ENCODE measurements around the gene DACH1.

DNA sequence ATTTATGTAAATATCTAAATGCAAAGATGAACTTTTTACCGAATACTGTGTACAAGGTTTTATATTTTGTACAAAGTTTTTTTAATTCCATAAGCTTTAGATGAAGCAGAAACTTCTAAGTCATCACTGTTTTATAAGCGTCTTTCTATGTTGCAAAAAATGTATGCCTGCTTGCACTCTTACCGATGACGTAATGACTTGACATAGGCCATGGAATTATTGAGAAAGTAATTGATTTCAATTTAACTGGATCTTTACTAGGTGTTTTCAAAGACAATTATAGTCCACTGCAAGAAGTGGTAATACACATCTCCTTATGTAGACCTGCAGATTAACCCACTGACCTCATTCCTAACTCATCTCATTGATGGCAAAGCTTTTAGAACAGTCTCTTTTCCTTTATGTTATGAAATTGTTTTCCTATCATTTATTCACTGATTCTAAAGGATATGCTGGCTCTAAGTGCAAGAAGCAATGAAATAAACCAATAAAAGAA lies 10.4 kb downstream of the DACH1 start:
- TF ChIP-seq EZH2 (IDR thresholded peaks at IDR 0.05) (no peak), POLR2AphosphoS5 (IDR thresholded peaks at IDR 0.05; ENCODE audit: borderline replicate concordance, low read depth, low read length) (no peak), FOXP2 (optimal IDR thresholded peaks at IDR 0.05; ENCODE audit: control extremely low read depth, extremely low read length, insufficient read depth) (no peak)
